Measurements from ENCODE around the gene TPCN2.

The TPCN2 gene

GRCh38 chr11:69010964-69011623 is 37.6 kb upstream of the TPCN2 start:
- no peak for DNase-seq

GRCh38 chr11:69011624-69012091 is 37.1 kb upstream of the TPCN2 start:
- DNase-seq: no peak

DNA sequence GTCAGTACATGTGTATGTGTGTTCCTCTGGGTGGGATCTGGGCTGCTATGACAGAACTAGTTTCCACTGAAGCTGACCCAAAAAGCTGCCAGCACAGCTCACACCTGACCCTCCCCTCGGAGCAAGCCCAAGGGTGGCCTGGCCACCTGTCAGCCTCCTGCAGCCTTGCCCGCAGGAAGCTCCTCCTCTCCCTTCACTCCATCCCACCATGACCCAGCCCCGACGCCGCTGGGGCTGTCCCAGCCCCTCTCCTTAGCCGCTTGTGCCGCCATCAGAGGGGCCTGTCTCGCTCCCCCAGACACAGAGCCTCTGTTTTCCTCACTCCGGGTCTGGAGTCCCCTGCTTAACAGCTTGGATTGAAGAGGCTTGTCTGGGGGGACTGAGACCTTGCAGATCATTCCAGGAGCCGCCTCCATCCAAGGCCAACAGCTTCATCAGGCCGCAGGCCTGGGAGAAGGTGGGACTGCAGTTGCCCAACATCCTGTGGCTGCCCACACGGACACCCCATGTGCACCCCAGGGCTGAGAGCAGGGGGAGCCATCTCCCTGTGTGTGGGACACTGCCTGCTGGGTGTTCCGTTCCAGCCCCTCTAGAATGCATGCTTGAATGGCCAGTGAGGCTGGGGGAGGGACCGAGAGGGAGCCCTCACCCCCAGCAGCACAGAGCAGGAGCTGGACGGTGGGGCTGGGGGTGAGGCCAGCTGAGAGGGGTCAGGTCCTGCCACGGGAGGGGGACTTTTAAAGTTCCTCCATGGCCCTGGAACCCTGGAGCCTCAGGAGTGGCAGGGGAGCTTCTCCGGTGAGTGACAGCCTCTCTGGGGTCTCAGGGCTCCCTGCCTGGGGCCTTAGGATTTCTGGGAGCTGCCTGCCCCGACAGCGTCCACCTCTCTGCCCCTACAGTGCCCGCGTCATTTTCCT is 36.4 kb upstream of the TPCN2 start:
- DNase-seq: no peak

DNA sequence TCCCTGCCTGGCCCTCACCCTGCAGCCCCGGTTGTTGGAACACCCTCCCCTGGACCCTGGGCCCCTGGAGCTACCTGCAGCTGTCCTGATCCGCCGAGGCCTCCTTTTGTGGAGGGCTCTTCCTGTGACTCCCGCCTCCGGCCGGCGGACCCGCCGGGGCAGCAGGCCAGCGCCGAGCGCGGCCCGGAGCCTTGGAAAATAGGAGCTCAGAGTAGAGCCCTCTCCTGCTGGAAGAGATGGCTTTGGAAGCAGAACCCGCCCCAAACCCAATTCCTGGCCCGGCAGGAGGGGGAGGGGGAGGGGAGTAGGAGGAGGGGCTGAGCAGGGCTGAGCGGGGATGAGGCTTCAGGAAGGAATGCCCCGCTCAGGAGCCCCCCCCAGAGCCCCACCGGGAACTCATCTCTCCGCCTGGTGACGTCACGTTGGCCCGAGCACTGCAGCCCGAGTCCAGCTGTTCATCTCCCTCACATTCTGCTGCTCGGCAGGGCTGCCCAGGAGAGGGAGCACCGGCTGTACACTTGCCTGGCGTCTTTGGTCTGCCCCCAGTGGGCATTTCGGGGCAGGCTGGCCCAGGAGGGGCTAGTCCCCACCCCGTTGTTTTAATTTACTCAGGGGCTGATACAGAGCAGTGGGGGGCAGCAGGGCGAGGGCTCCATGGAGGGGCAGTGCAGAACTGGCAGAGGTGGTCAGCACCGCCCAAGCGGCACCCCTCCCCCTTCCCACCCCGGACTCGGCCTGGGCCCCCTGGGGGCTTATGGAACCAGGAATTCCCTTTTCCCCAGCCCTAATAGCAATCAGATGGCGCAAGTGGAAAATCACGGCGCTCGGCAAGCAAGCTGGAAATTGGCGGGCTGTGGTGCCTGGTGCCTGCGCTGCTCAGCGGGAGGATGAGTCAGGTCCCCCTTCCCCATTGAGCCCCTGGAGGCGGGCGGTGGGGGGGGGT is 35.5 kb upstream of the TPCN2 start, which contains the start of gene MRGPRF:
TSS of gene MRGPRF (minus strand) at position 238 of the 943 bp plus-strand sequence. CDS start 3,345 bp downstream, outside the sequence.
- no peak for DNase-seq

DNA sequence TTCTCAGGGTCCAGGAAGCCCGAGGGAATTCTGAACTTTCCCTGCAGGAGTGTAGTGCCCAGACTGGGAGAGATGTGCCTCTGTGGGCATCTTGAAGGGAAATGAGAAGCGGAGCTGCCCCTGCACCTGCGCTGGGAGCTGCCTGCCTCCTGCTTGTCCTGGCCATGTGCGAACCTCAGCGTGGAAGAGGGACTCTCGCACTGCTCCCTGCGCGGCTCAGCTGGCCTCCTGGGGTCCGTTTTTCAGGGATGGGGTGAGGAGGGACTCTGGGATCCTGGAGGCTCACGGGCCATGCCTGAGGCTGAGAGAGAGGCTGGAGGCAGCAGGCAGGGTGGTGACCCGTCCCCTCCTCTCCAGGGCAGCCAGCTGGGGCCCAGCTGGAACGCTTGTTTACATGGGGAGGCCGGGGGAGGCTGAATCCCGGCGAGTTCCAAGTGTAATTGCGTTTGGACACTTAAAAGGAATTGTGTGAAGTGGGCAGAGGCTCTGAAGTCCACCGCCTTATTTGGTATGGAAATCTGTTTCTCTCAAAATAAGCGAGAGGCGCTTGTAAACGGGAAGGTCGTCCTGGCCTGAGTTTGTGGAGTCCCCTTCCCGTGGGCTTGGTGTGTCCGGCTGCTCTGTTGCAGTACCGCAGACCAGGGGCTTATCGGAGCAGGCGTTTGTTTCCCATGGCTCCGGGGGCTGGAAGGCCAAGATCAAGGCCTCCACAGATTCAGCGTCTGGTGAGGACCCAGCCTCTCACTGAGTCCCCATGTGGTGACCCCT is 34.5 kb upstream of the TPCN2 start:
- DNase-seq: no peak

- no peak for DNase-seq
Measured at GRCh38 chr11:69014898-69015549, 33.7 kb upstream of the TPCN2 start.

GRCh38 chr11:69017951-69018350 is 30.8 kb upstream of the TPCN2 start:
- DNase-seq: no peak

DNA sequence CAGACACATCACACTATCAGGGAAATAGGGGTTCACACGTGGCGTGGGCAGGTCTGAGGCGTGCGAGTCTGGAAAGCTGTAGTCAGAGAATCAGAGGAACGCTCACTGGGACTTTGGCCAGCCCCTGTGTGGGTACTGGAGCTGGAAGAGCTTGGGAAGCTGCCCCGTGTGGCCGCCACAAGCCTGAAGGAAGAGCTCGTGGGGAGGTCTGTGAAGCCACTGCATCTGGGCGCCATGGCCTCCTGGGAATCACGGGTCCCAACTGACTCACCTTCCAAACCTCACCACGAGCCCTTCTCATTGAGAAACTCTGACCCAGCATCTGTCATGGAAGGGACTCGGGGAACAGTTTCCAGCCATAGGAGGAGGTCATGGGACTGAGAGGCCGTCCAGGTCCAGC is 29.8 kb upstream of the TPCN2 start:
- DNase-seq: no peak

DNA sequence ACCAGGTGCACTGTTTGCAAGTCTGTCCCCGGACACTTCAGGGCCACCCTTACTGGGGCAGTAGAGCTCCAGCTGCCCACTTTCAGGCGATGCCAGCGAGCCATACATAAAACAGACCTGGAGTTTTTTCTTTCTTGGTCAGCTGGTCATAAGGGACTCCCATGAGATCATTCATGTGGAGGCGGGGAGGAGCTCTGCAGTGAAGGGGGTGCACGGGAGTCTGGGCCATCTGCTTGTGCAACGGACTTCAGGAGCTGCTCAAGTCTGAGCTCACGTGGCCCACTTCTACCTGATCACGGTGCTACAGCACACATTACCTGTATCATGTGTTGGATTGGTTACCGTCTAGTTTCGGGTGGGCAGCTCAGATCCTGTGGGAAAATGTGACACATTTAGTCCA is 26.5 kb upstream of the TPCN2 start:
- no peak for DNase-seq

DNA sequence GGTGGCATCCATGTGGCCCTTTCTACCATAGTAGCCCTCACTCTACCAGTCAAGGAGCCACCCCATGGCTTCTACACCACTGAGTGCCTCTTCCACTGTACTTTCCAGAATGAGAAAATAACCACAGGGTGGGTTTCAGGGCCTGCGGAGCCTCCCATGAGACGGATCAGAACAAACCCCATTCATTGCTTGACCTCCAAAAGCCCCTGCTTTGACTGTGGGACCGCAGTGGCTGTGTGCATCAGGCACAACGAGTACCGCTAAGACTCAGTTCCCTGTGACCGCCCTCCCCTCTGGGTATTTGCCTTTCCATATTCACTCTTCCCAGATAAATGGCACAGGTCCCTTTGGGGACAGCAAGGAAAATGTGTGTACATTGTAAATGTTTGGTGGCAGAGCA is 24.2 kb upstream of the TPCN2 start:
- no peak for DNase-seq

- DNase-seq: no peak
Measured at GRCh38 chr11:69027704-69028372, 20.9 kb upstream of the TPCN2 start.

GRCh38 chr11:69030301-69030700 is 18.4 kb upstream of the TPCN2 start:
- no peak for DNase-seq

GRCh38 chr11:69032833-69033232 is 15.9 kb upstream of the TPCN2 start:
- DNase-seq: no peak

DNA sequence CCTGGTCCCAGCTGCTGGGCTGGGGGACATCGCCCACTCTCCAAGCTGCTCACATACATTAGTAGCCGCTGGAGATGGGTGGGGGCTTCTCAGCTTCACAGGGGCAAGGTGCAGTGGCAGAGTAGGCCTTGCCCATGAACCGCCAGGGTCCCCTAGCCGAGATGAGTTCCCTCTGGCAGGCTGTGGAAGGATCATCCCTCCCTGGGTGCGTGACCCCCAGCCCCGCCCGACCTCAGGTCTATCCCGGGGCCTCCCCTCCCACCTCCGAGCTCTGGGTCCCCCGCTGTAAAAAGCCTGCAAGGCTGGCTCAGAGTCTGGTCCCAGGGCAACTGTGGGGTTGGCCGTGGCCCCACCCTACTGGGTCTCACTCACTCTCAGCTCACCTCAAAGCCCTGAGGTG is 15.3 kb upstream of the TPCN2 start:
- no peak for DNase-seq

DNA sequence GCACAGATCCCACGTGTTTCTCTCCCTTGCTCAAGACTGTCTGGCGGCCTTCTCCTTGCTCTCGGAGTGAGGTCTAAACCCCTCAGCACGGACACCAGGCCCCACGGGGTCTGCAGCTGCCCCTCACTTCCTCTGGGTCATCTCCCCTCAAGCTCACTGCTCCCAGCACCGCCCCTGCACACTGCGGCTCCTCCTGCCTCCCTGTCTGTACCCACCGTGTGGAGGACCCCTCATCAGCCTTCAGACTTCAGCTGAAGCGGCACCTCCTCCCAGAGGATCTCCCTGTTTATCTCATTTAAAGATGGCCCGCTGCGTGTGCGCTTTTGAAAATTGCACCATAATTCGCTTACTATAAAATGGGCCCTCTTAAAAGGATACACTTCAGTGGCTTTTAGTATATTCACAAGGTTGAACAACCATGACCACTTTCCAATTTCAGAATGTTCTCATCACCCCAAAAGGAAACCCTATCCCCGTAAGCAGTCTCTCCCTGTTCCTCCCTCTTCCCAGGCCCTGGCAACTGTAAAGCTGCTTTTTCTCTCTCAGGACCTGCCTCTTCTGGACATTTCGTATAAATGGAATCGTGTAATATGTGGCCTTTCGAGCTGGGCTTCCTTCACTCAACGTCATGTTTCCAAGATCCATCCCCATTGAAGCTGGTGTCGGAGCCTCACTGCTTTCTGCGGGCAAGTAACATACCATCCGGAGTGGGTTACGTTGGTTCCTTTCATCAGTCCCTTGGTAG is 14.4 kb upstream of the TPCN2 start:
- DNase-seq: no peak

GRCh38 chr11:69035150-69035945 is 13.4 kb upstream of the TPCN2 start:
- DNase-seq: no peak

DNA sequence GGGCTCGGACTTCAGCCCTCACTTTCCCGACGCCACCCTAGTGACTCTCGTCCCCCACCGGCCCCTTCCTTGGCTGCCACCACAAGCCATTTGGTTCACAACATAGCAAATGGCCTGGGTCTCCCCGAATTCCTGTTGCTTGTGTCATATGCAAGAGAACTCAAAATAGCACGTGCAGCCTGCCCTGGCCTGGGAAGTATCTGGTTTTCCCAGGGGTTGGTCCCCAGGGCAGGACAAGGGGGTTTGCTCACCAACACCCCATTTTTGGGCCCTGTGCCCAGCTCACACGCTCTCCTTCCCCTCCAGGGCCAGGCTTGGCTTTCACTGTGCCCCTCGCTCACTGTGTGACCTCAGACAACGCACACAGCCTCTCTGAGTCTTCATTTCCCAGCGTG is 12.8 kb upstream of the TPCN2 start:
- DNase-seq: no peak

- DNase-seq: no peak
Measured at GRCh38 chr11:69037074-69037473, 11.7 kb upstream of the TPCN2 start.

GRCh38 chr11:69037544-69037943 is 11.2 kb upstream of the TPCN2 start:
- DNase-seq: no peak
